DMS114 treated with DMSO at 0.1 percent for 48 hours (cell line): ENCODE results near the gene DOCK6.

Source experiments
- DNase-seq: peaks from one replicate; lab custom pipeline; 2025; ENCODE audit not compliant: unreplicated experiment; lab: John Stamatoyannopoulos, UW

DOCK6 gene

DNA sequence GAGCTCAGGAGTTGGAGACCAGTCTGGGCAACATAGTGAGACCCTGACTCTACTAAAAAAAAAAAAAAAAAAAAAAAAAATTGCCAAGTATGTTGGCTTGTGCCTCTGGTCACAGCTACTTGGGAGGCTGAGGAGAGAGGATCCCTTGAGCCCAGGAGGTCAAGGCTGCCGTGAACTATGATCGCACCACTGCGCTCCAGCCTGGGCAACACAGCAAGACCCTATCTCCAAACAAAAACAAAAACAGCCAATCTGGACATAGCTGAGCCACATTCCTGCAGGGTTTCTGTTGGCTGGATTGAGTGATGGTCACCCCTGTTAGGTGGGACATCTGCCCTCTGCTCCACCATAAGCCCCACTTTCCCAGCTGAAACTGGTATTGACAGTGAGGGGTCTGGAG, 36.5 kb downstream of the DOCK6 start:
- DNase-seq, result no peak

DNA sequence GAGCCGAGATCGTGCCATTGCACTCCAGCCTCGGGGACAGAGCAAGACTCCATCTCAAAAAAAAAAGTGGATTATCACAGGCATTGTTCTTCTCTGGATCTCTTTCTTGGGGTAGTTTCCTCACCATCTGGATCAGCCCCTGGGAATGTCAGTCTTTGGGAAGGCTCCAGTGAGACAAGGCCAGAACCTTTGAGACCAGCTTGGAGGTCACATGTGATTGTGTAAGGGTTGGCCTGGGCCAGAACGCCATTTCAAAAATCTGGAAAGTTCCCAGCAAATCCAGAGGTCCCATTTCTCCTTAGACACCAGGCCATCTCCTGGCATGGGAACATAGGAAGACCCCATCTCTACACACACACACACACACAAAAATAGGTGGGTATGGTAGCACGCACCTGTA, 37.2 kb downstream of the DOCK6 start:
- DNase-seq, result no peak

DNA sequence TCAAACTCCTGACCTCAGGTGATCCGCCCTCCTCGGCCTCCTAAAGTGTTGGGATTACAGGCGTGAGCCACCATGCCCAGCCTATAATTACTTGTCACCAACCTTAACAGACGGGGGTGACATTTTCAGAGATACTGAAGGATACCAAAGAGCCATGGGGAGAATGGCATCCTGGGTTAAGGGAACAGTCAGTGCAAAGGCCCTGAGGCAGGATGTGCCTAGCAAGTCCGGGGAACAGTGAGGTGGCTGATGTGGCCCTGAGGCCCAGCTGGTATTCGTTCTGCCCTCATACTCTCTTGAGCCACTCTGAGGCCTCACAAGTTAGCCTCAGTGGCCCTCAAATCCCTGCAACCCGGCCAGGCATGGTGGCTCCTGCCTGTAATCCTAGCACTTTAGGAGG, 37.9 kb downstream of the DOCK6 start:
- DNase-seq, result no peak

DNA sequence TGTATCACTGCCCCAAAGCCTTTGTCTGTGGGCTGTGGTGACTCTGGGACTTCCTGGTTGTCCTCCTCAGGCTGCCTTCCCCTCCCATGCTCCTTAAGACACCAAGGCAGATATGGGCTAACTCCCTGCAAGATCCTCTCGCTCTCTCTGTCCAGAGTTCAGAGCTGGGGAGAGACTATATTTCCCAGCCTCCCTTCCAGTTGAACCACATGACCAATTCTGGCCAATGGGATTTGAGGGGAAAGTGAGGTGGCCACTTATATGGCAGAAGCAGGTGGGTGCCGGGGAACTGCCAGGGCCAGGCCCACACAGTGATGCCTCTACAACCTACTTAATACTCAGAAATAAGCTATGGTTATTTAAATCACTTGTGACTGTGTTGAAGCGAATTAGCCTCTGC, 39.1 kb downstream of the DOCK6 start:
- DNase-seq, result no peak

DNA sequence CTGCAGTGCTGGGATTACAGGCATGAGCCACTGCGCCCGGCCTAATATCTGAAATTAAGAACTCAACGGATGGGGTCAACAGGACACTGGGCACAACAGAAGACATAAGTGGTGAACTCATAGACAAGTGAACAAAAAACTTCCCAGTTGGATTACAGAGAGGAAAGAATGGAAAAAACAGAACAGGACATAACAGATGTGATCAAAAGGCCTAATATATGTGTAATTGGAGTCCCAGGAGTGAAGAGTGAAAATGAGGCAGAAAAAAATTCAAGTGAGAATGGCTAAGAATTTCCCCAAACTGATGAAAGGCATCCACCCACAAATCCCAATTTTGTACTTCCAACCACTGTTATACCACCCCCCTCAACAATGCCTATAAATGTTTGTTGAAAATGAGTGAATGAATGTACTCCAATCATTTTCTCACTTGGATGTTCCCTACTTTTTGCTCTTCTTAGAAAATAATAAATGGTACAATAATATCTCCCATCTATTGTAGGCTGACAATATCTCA, 41.2 kb downstream of the DOCK6 start:
- no peak for DNase-seq

DNA sequence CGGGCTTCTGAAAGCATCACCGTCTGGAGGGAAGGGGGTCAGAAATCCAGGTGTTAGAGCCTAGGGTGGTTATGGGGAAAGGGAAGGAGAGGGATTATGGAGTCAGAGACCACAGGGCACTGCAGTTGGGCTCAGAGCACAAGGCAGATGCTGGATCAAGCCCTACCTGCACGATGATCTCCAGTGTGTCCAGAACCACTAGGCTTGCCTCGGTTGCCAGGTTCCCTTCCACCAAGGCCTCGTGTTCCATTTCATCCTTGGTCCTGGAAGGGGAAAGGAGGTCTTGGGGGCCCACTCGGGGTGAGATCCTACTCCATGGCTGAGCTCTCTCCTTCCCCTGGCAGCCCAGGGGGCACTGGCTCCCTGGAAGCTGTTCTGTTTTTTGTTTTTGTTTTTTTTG, 47.9 kb downstream of the DOCK6 start:
- no peak for DNase-seq

DNA sequence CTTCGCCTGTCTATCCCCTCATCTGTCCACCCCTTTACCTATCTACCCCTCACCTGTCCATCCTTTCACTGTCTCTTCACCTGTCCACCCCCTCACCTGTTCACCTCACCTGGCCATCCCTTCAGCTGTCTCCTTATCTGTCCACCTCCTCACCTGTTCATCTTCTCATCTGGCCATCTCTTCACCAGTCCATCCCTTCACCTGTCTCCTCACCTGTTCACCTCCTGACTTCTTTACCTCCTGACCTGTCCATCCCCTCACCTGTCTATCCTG, 51.7 kb downstream of the DOCK6 start:
- DNase-seq, result no peak

DNA sequence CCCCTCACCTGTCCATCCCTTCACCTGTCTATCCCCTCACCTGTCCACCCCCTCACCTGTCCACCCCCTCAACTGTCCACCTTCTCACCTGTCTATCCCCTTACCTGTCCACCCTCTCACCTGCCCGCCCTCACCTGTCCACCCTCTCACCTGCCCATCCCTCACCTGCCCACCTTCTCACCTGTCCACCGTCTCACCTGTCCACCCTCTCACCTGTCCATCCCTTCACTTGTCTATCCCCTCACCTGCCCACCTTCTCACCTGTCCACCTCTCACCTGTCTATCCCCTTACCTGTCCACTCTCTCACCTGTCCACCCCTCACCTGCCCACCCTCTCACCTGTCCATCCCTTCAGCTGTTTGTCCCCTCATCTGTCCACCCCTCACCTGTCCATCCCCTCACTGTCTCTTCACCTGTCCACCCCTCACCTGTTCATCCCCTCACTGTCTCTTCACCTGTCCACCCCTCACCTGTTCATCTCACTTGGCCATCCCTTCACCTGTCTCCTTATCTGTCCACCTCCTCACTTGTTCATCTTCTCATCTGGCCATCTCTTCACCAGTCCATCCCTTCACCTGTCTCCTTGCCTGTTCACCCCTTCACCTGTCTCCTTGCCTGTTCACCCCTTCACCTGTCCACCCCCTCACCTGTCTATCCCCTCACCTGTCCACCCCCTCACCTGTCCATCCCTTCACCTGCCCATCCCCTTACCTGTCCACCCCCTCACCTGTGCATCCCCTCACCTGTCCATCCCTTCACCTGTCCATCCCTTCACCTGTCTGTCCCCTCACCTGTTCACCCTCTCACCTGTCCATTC, 52.3 kb downstream of the DOCK6 start:
- no peak for DNase-seq

DNA sequence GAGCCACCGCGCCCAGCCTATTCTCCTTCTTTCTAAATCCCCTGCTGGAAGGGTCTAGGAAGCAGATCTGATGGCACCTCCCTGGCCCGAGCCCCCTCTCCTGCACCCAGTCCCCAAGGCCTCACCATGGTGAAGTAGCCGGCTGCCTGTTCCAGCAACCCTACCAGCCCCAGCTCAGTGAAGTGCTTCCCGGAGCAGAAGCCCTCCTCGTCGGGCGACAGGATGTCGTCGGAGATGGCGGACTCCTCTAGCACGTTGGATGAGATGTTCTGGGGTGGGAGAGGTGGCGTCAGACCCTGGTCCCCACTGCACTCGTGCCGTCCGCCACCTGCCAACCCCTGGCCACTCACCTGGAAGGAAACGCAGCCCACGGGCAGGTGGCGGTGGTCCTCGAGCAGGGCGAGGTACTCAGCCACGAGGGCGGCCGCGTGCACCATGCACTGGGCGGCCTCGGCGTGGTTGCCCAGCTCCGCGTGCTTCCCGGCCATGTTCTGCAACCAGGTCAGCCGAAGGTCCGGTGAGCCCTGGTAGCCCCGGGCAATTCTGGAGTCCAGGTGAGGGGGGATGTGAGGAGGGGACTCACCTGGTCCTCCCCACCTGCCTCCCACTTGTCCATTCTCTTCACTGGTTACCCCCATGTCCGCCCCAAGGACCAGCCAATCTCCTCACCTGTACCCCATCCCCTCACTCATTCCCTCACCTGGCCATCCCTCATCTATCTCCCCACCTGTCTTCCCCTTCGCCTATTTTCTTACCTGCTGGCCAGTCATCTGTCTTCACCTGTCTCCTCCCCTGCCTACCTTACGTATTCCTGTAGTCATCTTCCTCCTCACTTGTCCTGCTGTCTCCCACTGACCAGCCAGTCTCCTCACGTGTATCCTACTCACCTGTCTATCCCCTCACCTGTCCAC, 53.5 kb downstream of the DOCK6 start:
- DNase-seq, result no peak

DNA sequence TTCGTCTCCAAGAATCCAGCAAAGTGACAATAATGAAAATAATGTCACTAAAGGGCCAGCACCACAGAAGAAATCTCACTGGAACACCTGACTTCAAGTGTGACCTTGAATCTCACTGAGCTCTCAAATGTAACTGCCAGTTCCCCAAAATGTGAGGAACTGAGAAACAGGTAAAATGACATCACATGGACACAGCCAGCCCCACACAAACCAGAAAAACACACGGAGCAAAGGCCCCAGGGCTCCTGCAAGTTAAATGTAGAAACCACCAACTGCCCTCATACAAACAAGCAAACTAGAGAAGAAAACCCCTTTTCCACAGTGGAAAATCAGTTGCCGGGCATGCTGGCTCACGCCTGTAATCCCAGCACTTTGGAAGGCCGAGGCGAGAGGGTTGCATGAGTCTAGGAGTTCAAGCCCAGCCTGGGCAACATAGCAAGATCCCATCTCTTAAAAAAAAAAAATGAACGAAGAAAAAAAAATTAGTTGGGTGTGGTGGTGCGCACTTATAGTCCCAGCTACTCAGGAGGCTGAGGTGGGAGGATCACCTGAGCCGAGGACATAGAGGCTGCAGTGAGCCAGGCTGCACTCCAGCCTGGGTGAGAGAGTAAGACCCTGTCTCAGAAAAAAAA, 56.3 kb downstream of the DOCK6 start:
- DNase-seq, result no peak

DNA sequence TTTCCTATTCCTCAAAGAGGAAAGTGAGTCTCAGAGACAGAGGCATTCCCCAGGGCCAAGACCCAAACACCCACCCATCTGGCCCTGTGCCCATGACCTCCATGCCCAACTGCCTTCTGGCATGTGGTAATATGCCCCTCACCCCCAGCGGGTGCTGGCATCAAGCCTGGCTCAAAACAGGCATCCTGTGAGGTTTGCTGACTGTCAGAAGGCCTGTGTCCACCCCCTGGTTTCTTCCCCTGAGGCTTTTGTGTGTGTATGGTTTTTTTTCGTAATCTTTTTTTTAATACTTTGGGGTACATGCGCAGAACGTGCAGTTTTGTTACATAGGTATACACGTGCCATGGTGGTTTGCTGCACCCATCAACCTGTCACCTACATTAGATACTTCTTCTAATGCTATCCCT, 57.4 kb downstream of the DOCK6 start:
- DNase-seq, result no peak

DNA sequence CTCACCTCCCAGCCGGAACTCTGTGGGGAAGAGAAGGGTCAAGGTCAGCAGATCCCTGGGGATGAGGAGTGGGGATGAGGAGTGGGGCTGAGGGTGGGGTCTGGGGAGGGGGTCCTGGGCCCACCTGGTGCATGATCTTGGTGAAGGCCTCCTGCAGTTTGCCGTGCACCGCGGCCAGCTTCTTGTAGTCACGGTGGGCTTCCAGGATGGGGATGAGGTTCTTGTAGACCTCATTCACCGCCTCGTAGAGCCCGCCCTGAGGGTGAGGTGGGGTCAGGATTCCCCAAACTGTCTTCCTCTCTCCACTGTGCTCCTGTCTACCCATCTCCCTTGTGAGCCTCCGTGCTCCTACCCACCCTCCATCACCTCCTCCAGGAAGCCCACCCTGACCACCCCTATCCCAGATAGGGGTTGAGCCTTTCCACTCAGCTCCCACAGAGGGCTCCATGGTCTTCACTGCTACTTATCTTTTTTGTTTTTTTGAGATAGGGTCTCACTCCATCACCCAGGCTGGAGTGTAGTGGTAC, 58.2 kb downstream of the DOCK6 start:
- no peak for DNase-seq

DNA sequence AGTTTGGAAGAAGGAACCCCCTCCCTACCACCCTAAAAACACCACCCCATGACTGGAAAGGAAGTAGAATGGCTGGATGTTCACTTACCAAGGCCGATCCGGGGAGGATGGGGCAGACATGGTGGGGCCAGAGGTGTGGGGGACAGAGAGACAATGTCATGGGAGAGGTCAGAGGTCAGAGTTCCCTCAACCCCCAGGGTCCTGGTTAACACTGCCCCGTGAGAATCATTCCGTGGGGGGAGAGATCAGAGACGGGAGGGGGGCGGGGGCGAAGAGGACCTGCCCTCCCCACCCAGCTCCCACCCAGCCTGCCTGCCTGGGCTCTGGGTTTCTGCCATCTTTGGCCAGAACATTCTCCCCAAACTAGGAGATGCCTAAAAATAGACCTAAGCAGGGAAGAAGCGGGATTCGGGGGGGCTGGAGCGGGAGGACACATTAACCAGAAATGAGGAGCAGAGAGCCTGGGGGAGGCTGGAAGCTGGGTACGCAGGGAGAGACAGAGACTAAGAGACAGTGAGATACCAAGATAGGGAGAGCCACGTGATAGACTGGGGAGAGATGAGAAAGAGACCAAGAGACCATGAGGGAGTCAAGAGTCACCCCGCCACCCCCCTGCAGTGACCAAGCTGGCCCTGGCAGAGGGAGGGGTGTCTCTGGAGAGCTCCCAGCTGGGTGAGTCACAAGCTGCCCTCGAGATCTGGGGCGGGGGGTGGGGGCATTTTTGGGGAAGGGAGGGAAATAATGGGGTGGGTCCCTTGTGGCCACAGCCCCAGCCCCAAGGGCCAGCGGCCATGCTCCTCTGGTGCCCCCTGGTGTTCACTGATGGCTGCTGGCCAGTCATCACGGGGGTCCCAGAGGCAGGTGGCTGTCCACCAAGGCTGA, 58.9 kb downstream of the DOCK6 start:
- DNase-seq, result no peak

DNA sequence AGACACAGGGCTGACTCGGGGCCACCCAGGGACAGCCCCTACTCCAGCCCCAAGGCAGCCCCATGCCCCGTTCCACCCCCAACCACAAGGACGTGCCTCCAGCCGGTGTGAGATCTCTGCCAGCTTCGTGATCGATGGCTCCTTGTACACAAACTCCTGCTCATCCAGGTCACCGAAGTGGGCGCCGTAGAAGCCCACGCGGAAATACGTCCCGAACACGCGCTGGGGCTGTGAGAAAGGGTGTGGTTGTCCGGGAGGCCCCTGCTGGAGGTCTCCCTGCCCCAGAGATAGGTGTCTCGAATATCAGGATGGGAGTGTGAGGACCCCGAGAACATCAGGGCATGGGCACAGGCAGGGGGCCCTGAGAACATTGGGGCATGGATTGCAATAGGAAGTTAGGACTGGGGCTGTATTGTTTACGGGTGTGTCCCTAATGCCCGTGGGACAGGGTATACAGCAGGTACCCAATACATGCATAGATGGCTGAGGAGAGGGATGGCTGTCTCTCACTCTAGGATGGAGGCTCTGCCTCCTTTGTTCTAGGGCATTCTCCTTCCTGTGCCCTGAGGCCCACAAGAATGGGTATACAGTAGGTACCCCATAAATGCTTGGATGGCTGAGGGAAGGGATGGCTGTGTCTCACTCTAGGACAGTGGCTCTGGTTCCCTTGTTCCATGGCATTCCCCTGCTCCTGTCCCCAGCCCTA, 59.7 kb downstream of the DOCK6 start:
- no peak for DNase-seq

DNA sequence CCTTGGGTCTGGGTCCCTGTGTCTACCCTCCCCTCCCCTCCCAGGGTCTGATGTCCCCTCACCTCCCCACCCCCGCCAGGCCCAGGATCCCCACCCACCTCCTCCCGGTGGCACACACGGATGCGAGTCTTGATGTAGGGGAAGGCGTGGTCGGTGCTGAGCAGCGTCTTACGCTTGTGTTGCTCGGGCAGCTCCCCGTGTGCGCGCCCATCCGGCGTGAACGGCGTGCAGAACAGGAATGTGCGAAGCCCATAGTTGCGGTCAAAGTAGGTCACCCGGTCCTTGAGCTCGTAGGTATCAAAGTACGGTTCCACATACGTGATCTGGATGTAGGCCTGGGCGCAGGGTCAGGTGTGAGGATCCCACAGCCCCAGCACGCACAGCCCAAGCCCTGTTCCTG, 60.5 kb downstream of the DOCK6 start:
- no peak for DNase-seq

DNA sequence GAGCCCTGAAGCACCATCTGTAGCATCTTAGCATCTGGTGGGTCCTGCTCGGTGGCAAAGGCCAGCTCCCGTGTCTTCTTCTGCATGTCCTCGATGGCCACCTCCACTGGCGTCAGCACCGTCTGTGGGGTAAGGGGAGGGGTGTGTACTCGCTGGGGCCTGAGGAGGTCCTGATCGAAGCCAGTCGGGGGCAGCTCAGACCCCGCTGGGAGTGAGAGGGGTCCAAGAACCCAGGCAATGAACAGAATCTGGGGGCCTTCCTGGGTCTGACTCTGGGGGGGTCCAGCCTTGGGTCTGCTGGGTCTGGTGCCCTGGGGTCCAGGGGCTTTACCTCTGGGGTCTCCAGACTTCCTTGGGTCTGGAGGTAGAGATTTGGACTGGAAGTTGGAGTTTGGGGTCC, 61.4 kb downstream of the DOCK6 start:
- DNase-seq, result no peak

DNA sequence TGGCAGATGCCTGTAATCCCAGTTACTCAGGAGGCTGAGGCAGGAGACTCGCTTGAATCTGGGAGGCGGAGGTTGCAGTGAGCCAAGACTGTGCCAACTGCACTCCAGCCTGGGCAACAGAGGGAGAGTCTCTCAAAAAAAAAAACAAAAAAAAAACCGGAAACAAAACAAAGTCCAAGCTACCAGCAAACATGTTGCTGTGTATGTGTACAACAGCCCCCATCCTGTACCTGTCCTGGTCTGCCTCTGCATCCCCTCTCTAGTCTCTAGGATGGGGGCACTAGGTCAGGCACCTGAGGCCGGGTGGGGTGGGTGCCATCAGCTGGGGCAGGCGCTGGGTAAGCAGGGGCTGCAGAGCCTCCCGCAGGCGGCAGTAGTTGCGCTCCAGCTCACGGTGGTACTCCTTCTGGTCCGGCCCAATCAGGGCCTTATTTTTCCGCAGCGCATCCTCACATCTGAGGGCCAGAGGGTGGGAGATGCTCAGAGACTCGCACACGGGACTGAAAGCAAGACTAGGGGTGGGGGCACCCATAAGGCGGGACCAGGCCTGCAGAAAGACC, 62.2 kb downstream of the DOCK6 start:
- no peak for DNase-seq

DNA sequence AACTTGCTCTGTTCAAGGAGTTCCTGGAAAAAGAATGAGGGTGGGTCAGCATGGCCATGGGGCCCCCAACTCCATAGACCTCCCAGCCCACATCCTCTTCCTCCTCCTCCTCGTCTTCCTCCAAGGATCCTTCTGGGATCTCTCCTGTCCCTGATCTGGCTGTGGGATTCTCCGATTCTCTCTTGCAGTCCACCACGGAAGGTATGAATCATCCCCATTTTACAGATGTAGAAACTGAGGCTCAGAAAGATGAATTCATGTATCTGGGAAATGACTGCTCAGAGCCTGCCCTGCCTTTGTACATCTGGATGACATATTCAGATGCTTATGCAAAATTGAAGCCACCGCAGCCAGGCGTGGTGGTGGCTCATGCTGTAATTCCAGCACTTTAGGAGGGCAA, 62.8 kb downstream of the DOCK6 start:
- DNase-seq, result no peak

DNA sequence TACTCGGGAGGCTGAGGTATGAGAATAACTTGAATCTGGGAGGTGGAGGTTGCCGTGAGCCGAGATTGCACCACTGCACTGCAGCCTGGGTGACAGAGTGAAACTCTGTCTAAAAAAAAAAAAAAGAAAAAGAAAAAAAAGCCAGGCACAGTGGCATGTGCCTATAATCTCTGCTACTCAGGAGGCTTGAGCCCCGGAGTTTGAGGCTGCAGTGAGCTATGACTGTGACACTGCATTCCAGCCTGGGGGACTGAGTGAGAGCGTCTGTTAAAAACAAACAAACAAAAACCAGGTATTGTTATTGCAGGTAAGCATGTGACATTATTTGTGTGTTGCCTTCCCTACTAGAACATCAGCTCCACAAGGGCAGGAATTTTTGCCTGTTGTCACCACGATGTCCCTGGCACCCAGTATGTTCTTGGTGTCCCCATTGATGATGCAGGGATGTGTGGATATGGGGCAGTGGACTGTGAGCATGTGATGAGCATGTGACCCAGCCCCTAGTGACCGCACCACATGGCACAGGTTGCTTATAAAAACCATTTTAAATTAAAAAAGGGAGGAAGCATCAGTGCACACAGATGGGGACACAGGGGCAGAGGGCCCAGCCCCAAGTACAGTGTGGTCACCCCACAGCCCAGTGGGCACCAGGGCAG, 63.4 kb downstream of the DOCK6 start:
- no peak for DNase-seq
